Measurements from ENCODE around the gene CYB5B. TPM values are rescaled to one million over a fixed set of nuclear protein-coding genes. Genes with fewer than 3 reads are reported as not detected.

The CYB5B gene
- total and polyA plus RNA-seq, 12 donors, result 153 to 1,039 (median 465) TPM

DNA sequence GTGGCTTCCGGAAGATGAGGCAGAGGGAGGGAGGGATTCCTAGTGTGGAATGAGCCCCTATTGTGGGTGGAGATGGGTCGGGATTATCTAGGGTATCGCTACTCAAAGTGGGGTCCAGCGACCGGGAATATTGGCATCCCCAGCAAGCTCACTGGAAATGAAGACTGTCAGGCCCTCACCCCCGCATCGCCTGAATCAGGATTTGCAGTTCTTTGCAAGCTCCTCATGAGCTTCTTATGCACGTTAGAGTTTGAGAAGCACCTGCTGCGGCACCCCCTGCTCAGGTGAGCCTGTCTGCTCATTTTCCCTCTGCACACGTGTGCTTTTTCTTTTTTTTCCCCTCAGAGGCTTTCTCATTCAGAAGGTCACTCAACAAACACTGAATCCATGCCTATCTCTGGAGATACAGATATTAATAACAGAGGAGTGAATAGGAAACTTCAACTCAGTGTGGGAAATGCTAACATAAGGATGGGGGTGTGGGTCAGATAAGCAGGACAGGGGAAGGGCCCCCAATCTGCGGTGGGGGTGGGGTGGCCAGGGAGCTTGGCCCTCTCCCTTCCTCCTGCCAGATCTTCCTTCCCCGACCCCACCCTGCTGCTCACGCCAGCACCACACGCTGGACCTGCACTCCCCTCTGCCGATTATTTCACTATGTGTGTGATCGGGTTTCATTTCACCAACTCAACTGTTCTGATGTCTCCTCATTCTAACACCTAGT is 73.6 kb downstream of the CYB5B start:
- no peak for DNase-seq
- no peaks in the 10 kb centered on the region for H3K9me3 ChIP-seq (replicated peaks in 1 of 3)
- H3K27ac ChIP-seq, result no peak overlapping the region
- H3K27me3 ChIP-seq, result no peaks in the 10 kb centered on the region
- TF ChIP-seq POLR2A (IDR thresholded peaks at IDR 0.05), result no peak
- TF ChIP-seq, protein P1, sequence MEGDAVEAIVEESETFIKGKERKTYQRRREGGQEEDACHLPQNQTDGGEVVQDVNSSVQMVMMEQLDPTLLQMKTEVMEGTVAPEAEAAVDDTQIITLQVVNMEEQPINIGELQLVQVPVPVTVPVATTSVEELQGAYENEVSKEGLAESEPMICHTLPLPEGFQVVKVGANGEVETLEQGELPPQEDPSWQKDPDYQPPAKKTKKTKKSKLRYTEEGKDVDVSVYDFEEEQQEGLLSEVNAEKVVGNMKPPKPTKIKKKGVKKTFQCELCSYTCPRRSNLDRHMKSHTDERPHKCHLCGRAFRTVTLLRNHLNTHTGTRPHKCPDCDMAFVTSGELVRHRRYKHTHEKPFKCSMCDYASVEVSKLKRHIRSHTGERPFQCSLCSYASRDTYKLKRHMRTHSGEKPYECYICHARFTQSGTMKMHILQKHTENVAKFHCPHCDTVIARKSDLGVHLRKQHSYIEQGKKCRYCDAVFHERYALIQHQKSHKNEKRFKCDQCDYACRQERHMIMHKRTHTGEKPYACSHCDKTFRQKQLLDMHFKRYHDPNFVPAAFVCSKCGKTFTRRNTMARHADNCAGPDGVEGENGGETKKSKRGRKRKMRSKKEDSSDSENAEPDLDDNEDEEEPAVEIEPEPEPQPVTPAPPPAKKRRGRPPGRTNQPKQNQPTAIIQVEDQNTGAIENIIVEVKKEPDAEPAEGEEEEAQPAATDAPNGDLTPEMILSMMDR (IDR thresholded peaks at IDR 0.05), result no peak
- no peak overlapping the region for H3K4me3 ChIP-seq
- intact Hi-C loops (cut with DNase I), result loop anchor here in 1 of 2 donors (10.0 kb wide), 1 partner anchor 57 kb away; no protein-coding TSS in a partner anchor
- peaks cover 6 to 14% of the 10 kb centered on the region in 2 donors for H3K4me1 ChIP-seq (replicated peaks in 1 of 2)
- WGBS, 4 donors, result 84 to 93% (median 87%) methylated on average over 12 to 16 of the region's 16 CpGs
- no peaks in the 10 kb centered on the region for H3K36me3 ChIP-seq (replicated peaks in 1 of 2)

DNA sequence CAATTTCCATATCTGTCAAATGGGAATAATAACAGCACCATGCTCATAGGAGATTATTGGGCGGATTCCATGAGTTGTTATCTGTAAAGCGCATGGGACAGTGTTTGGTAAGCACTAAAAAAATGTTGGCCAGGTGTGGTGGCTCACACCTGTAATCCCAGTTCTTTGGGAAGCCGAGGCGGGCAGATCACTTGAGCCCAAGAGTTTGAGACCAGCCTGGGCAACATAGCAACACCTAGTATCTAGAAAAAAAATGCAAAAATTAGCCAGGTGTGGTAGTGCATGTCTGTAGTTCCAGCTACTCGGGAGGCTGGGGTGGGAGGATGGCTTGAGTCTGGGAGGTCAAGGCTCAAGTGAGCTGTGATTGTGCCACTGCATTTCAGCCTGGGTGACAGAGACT is 74.5 kb downstream of the CYB5B start:
- no peaks in the 10 kb centered on the region for H3K36me3 ChIP-seq (replicated peaks in 1 of 2)
- no peak for DNase-seq
- WGBS, 4 donors, result 94 to 97% (median 96%) methylated on average over 5 of the region's 5 CpGs

DNA sequence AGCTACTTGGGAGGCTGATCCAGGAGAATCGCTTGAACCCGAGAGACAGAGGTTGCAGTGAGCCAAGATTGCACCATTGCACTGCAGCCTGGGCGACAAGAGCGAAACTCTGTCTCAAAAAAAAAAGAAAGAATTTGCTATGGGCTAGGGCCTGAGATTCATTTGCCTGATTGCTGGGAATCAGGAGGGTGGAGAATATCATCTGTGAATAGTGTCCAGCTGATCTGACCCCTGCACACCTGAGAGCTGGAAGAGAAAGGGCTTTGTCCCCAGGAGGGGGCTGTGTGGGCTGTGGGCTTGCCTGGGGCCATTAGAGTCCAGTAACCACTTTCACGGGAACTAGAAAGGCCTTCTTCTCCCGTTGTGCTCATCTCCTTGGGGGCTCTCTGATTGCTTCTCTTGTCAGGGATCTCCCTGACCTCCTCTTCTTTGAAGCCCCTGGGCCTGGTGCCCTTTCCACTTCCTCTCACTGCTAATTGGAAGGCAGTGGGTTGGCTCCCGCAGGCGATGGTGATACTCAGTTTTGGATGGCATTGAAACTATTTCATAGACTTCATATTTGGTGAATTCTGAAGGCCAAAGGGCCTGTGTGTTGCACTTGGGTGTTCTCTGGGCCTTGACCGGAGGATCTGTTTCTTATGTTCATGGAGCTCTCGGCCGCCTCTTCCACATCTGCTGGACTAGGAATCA is 75.3 kb downstream of the CYB5B start:
- peaks cover 6 to 14% of the 10 kb centered on the region in 2 donors for H3K4me1 ChIP-seq (replicated peaks in 1 of 2)
- H3K36me3 ChIP-seq (replicated peaks in 1 of 2), result no peaks in the 10 kb centered on the region
- no peak for DNase-seq
- TF ChIP-seq, protein P1 (IDR thresholded peaks at IDR 0.05), result no peak
- TF ChIP-seq POLR2A (IDR thresholded peaks at IDR 0.05), result no peak
- H3K4me3 ChIP-seq, result no peak overlapping the region
- no peak overlapping the region for H3K27ac ChIP-seq
- no peaks in the 10 kb centered on the region for H3K27me3 ChIP-seq
- WGBS, 4 donors, result 87 to 92% (median 89%) methylated on average over 11 of the region's 11 CpGs
- no peaks in the 10 kb centered on the region for H3K9me3 ChIP-seq (replicated peaks in 1 of 3)
- intact Hi-C loops (cut with DNase I), result loop anchor here in 1 of 2 donors (10.0 kb wide), 1 partner anchor 55 kb away; no protein-coding TSS in a partner anchor

More for the DNA sequence above, 74.5 kb downstream of the CYB5B start:
- Histone ChIP-seq H3K27me3 (no peaks in the 10 kb centered on the region), H3K4me3 (no peak overlapping the region), H3K4me1 (replicated peaks in 1 of 2) (peaks cover 6 to 14% of the 10 kb centered on the region in 2 donors), H3K9me3 (replicated peaks in 1 of 3) (no peaks in the 10 kb centered on the region), H3K27ac (no peak overlapping the region)
- intact Hi-C loops (cut with DNase I), result loop anchor here in 1 of 2 donors (10.0 kb wide), 1 partner anchor 56 kb away; no protein-coding TSS in a partner anchor
- no peak for TF ChIP-seq POLR2A (IDR thresholded peaks at IDR 0.05)
- TF ChIP-seq, protein P1 (IDR thresholded peaks at IDR 0.05), result no peak

DNA sequence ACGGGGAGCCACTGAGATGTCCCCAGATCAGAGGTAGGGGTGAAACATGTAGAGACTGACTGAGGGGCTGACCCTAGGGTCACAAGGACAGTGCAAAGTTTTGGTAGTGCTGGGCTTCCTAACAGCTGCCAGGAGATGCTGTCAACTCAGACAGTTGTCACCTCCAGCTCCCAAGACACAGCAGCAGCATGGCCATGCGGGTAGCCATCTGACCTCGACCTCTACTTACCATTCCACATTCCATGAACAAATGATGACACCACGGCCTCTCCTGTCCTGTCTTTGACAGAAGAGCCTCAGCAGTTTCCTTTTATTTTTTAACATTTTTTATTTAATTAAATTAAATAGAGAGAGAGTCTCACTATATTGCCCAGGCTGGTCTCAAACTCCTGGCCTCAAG is 76.1 kb downstream of the CYB5B start:
- Histone ChIP-seq H3K27me3 (no peaks in the 10 kb centered on the region), H3K9me3 (replicated peaks in 1 of 3) (no peaks in the 10 kb centered on the region), H3K27ac (no peak overlapping the region), H3K4me1 (replicated peaks in 1 of 2) (peaks cover 6 to 14% of the 10 kb centered on the region in 2 donors), H3K4me3 (no peak overlapping the region), H3K36me3 (replicated peaks in 1 of 2) (no peaks in the 10 kb centered on the region)
- intact Hi-C loops (cut with DNase I), result no loop called here
- no peak for DNase-seq
- TF ChIP-seq, protein P1 (IDR thresholded peaks at IDR 0.05), result no peak
- TF ChIP-seq POLR2A (IDR thresholded peaks at IDR 0.05), result no peak
- 75 to 95% (median 92%) methylated on average over 4 of the region's 4 CpGs for WGBS, 4 donors
